GM12878 (cell line): ENCODE data around the gene ETS1. TPM values are rescaled to one million over a fixed set of nuclear protein-coding genes. Genes with fewer than 3 reads are reported as not detected.

ENCODE experiments used
- ATAC-seq: fragments of 200-7000 bp; cut with Tn5 transposase; 3 replicates; pipeline ENCODE4 v1.9.1; 2020; ENCODE audit warnings: mild to moderate bottlenecking, moderate library complexity
- BruUV-seq: library from RNA; stranded (reverse); fragments of 400-500 nt; replicated peaks from 2 replicates; lab custom pipeline; 2021; lab: Mats Ljungman, UMichigan
- CTCF ChIA-PET: fragments of 300-600 bp; sonication (Branson Sonifier 250); formaldehyde crosslinking; extraction: SDS; loops from one replicate; lab custom pipeline; 2021; ENCODE audit warnings: inconsistent platforms; lab: Yijun Ruan, JAX
- POLR2A ChIA-PET: fragments of 350-600 bp; formaldehyde crosslinking; extraction: SDS; loops from one replicate; lab custom pipeline; 2021; ENCODE audit warnings: inconsistent platforms; lab: Charles Lee
- RAD21 ChIA-PET: fragments of 300-600 bp; sonication (Branson Sonifier 250); formaldehyde crosslinking; loops from one replicate; lab custom pipeline; 2023; ENCODE audit warnings: antibody characterized with exemption; ENCODE audit not compliant: unreplicated experiment; lab: Charles Lee
- SMC1A ChIA-PET: fragments of 300-600 bp; sonication (Branson Sonifier 250); formaldehyde crosslinking; loops from one replicate; lab custom pipeline; 2023; ENCODE audit not compliant: unreplicated experiment, uncharacterized antibody; lab: Charles Lee
- DNase-seq: peaks from one replicate; pipeline ENCODE4 v3.0.0-alpha.2; 2011; ENCODE audit warnings: low read depth, low spot score
- FAIRE-seq: peaks from 3 replicates; lab custom pipeline; 2011; peaks lifted over from hg19 to GRCh38; lab: Jason Lieb, UNC
- H2AFZ ChIP-seq: 2 replicates; pipeline ENCODE4 v1.6.0; 2011; ENCODE audit warnings: low read depth, low read length, control low read depth; ENCODE audit not compliant: control insufficient read depth
- H3K27ac ChIP-seq: 2 replicates; pipeline ENCODE4 v1.5.1; 2011; ENCODE audit warnings: control low read depth; ENCODE audit not compliant: control insufficient read depth, insufficient read depth
- H3K27me3 ChIP-seq, 2 experiments: replicated peaks in 1 of 2; 2 replicates each; pipeline versions ENCODE4 v1.6.0 to v1.6.1; 2011; ENCODE audit warnings: low read length in 1 of 2; ENCODE audit not compliant: control insufficient read depth in 2 of 2, insufficient read depth in 2 of 2
- H3K36me3 ChIP-seq, 2 experiments: 2 replicates each; pipeline ENCODE4 v1.5.1; 2011; ENCODE audit warnings: low read length in 1 of 2; ENCODE audit not compliant: control insufficient read depth in 2 of 2, insufficient read depth in 2 of 2
- H3K4me1 ChIP-seq: 2 replicates; pipeline ENCODE4 v1.6.1; 2011; ENCODE audit warnings: mild to moderate bottlenecking, low read length, moderate library complexity, mixed read lengths; ENCODE audit not compliant: control insufficient read depth, insufficient read depth
- H3K4me2 ChIP-seq: 2 replicates; pipeline ENCODE4 v1.6.0; 2011; ENCODE audit warnings: control low read depth; ENCODE audit not compliant: control insufficient read depth, insufficient read depth
- H3K4me3 ChIP-seq: fragments of 200-600 bp; sonication (generic); 2 replicates; pipeline ENCODE4 v1.5.1; 2016
- H3K79me2 ChIP-seq: 2 replicates; pipeline ENCODE4 v1.6.0; 2011; ENCODE audit warnings: low read length; ENCODE audit not compliant: control insufficient read depth, insufficient read depth
- H3K9ac ChIP-seq: 2 replicates; pipeline ENCODE4 v1.8.0; 2011; ENCODE audit warnings: low read length, control low read depth, mixed read lengths; ENCODE audit not compliant: control insufficient read depth, insufficient read depth
- H3K9me3 ChIP-seq: replicated peaks from 3 replicates; pipeline ENCODE4 v1.5.1; 2011; ENCODE audit warnings: mild to moderate bottlenecking, low read length; ENCODE audit not compliant: control insufficient read depth, insufficient read depth
- H4K20me1 ChIP-seq: 2 replicates; pipeline ENCODE4 v1.6.0; 2011; ENCODE audit not compliant: control insufficient read depth, insufficient read depth
- BCL3 ChIP-seq: IDR thresholded peaks from 2 replicates; pipeline ENCODE4 v1.6.1; 2011; ENCODE audit warnings: borderline replicate concordance, low read depth, mild to moderate bottlenecking, moderate library complexity, low read length; ENCODE audit not compliant: insufficient read depth, poor library complexity, severe bottlenecking
- BCLAF1 ChIP-seq: fragments of 450-650 bp; IDR thresholded peaks from 2 replicates; pipeline ENCODE4 v1.6.1; 2017; ENCODE audit warnings: antibody characterized with exemption, mild to moderate bottlenecking, moderate library complexity
- SKIL ChIP-seq: fragments of 450-650 bp; IDR thresholded peaks from 2 replicates; pipeline ENCODE4 v1.6.1; 2017; ENCODE audit warnings: mild to moderate bottlenecking, low read depth, inconsistent platforms; ENCODE audit not compliant: poor library complexity, severe bottlenecking
- SMAD1 ChIP-seq: fragments of 450-650 bp; IDR thresholded peaks from 2 replicates; pipeline ENCODE4 v1.6.1; 2018; ENCODE audit warnings: mild to moderate bottlenecking, low read depth; ENCODE audit not compliant: partially characterized antibody
- SREBF1 ChIP-seq: IDR thresholded peaks from 2 replicates; pipeline ENCODE4 v1.6.1; 2012; ENCODE audit warnings: mild to moderate bottlenecking, low read length
- TAF1 ChIP-seq: IDR thresholded peaks from 2 replicates; pipeline ENCODE4 v1.6.1; 2011; ENCODE audit warnings: mild to moderate bottlenecking, low read depth, low read length, borderline replicate concordance
- YY1 ChIP-seq: IDR thresholded peaks from 2 replicates; pipeline ENCODE4 v1.6.1; 2011; ENCODE audit warnings: low read depth, mild to moderate bottlenecking, low read length
- ZNF217 ChIP-seq: fragments of 450-650 bp; IDR thresholded peaks from 2 replicates; pipeline ENCODE4 v1.6.1; 2017; ENCODE audit warnings: antibody characterized with exemption, mild to moderate bottlenecking
- WGBS: methylation state at CpG from one replicate; pipeline ENCODE4 v1.1.6; 2016; ENCODE audit warnings: low lambda C conversion rate; ENCODE audit not compliant: insufficient replicate concordance, insufficient coverage; ENCODE audit errors: missing lambda C conversion rate; 5-methylcytosine and 5-hydroxymethylcytosine counted together
- in situ Hi-C: fragments of 300-500 bp; cut with MboI; formaldehyde crosslinking; loops from 9 replicates; pipeline ENCODE4 v1.14.3; 2018; ENCODE audit warnings: mixed read lengths
- intact Hi-C: fragments of 100-400 bp; cut with micrococcal nuclease; formaldehyde crosslinking; loops from one replicate; pipeline ENCODE4 v1.14.2; 2022; ENCODE audit not compliant: unreplicated experiment
- polyA plus RNA-seq, 11 experiments: library from polyadenylated mRNA; depleted of rRNA in 4 of 11; unstranded in 6 of 11; stranded (reverse) in 5 of 11; fragments of >200 nt; fragmentation: Nextera tagmentation in 4 of 11; fragmentation: Illumina TruSeq in 1 of 11; extraction: Ambion mirVana in 4 of 11; extraction: Trizol in 1 of 11; gene quantifications; 1 replicate in 1 of 11; 2 replicates in 10 of 11; pipeline versions ENCODE4 v1.2.1 to v1.2.3, GENCODE V29; 2011 to 2016; ENCODE audit warnings: inconsistent platforms in 2 of 11, missing spikeins in 2 of 11, low read depth in 1 of 11
- total RNA-seq, 4 experiments: library from RNA; depleted of rRNA in 3 of 4; stranded (reverse); fragments of >200 nt in 3 of 4; fragmentation: Illumina TruSeq in 1 of 4; extraction: Trizol in 1 of 4; gene quantifications; 2 replicates each; pipeline versions ENCODE4 v1.2.1 to v1.2.3, GENCODE V29; 2013 to 2021
- TF ChIP-seq, protein P1 (sequence below): fragments of 450-650 bp; formaldehyde crosslinking; IDR thresholded peaks from 2 replicates; pipeline ENCODE4 v1.5.0; 2022; ENCODE audit warnings: mild to moderate bottlenecking, missing genetic modification characterization

ETS1 gene
- total and polyA plus RNA-seq, 10 of the 15 experiments (the other 5 are each of a cell fraction or from before 2014, with no cell fraction given) = 12.5 to 112 (median 55.5) TPM

DNA sequence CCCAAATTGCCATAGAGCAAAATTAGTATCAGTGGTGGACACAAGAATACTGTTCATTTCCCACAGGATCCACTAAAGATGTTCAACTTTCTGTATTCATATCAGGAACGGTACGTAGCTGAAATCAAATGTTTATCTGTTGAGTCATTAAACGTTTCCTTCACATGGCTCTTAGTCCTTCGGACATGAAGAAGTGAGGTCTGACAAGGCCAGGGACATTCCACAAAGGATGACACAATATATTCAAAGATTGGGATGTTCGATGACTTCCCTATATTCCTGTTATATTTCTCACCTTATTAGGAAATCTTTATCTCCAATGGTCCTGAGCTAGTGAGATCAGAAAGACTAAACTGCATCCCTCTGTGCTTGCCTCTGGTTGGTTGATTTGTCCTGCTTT is 129.0 kb downstream of the ETS1 start:
- no peak for DNase-seq
- H4K20me1 ChIP-seq = no peaks in the 10 kb centered on the region
- H3K27ac ChIP-seq = no peak overlapping the region
- FAIRE-seq = no peak
- ATAC-seq = no peak
- intact Hi-C loops (no loop called here), in situ Hi-C loops (loop anchor here (25.0 kb wide), 1 partner anchor 171 kb away; no protein-coding TSS in a partner anchor)
- no peak overlapping the region for H2AFZ ChIP-seq
- BruUV-seq = no TSS peak
- no peak overlapping the region for H3K4me3 ChIP-seq
- ChIA-PET CTCF (interaction anchor here (1.0 to 1.5 kb wide), 5 partner anchors 10 to 168 kb away, joined by 3 to 5 read pairs (median 4); no protein-coding TSS in a partner anchor), POLR2A (interaction anchor here (1.2 kb wide), 1 partner anchor 40 kb away, joined by 3 read pairs; no protein-coding TSS in a partner anchor), RAD21 (interaction anchor here (0.7 to 1.1 kb wide), 3 partner anchors 35 to 96 kb away, joined by 3 read pairs; no protein-coding TSS in a partner anchor), SMC1A (interaction anchor here (1.1 to 3.5 kb wide), 7 partner anchors 10 to 172 kb away, joined by 3 to 18 read pairs (median 4); no protein-coding TSS in a partner anchor)
- no peak overlapping the region for H3K9ac ChIP-seq
- peaks cover 9 to 32% of the 10 kb centered on the region in 2 experiments for H3K36me3 ChIP-seq
- no peak overlapping the region for H3K4me2 ChIP-seq
- no peaks in the 10 kb centered on the region for H3K9me3 ChIP-seq
- H3K27me3 ChIP-seq = no peaks in the 10 kb centered on the region
- 97% methylated on average over 5 of the region's 5 CpGs for WGBS
- no peaks in the 10 kb centered on the region; the same call in 1 of the 2 replicates for H3K79me2 ChIP-seq
- no peaks in the 10 kb centered on the region for H3K4me1 ChIP-seq
- TF ChIP-seq BCL3 = no peak
- TF ChIP-seq, protein P1, sequence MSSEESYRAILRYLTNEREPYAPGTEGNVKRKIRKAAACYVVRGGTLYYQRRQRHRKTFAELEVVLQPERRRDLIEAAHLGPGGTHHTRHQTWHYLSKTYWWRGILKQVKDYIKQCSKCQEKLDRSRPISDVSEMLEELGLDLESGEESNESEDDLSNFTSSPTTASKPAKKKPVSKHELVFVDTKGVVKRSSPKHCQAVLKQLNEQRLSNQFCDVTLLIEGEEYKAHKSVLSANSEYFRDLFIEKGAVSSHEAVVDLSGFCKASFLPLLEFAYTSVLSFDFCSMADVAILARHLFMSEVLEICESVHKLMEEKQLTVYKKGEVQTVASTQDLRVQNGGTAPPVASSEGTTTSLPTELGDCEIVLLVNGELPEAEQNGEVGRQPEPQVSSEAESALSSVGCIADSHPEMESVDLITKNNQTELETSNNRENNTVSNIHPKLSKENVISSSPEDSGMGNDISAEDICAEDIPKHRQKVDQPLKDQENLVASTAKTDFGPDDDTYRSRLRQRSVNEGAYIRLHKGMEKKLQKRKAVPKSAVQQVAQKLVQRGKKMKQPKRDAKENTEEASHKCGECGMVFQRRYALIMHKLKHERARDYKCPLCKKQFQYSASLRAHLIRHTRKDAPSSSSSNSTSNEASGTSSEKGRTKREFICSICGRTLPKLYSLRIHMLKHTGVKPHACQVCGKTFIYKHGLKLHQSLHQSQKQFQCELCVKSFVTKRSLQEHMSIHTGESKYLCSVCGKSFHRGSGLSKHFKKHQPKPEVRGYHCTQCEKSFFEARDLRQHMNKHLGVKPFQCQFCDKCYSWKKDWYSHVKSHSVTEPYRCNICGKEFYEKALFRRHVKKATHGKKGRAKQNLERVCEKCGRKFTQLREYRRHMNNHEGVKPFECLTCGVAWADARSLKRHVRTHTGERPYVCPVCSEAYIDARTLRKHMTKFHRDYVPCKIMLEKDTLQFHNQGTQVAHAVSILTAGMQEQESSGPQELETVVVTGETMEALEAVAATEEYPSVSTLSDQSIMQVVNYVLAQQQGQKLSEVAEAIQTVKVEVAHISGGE (CRISPR knock-in tag) = no peak
- no peak for TF ChIP-seq YY1
- TF ChIP-seq SMAD1 = no peak
- no peak for TF ChIP-seq SKIL
- TF ChIP-seq SREBF1 = no peak
- TF ChIP-seq ZNF217 = no peak
- no peak for TF ChIP-seq TAF1
- no peak for TF ChIP-seq BCLAF1
